ENCODE results near the gene RTL5. TPM values are rescaled to one million over a fixed set of nuclear protein-coding genes. Genes with fewer than 3 reads are reported as not detected.

RTL5 gene
- total RNA-seq, 1 experiment from 2014 or later, result 0.20 TPM

DNA sequence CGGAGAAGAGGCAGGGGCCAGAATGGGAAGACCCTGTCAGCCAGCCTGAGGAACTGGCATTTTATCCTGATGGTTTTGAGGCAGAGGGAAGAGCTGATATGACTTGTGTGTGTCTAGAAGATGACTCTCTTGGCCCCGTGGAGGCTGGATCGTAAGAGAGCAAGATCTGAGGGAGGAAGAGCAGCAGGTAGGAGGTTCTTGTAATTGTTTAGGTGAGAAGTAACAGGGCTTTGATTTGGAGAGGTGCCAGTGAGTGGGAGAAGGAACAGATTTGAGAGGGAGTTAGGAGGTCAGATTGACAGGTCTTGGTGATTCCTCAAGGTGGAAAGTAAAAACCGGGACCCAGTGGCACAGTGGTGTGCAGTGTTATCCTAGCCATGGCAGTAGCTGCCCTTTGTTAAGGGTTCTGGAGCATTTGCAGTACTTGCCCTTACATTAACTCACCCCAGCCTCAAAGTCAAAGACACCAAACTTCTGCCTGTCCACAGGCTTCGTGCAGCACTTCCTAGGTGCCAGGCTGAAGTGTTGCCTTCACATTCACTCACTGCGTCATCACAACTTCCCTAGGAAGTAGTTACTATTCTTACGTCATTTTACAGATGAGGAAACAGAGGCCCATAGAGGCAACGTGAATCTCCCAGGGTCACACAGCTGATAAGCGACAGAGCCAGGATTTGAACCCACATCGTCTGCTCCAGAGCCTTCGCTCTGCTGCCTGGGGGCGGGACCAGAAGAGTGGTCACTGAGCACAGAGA lies 23.7 kb downstream of the RTL5 start:
- Histone ChIP-seq H3K4me1 (no peaks in the 10 kb centered on the region), H3K9me3 (replicated peaks) (no peaks in the 10 kb centered on the region), H3K27me3 (no peaks in the 10 kb centered on the region), H3K4me3 (no peak overlapping the region), H3K36me3 (no peaks in the 10 kb centered on the region), H3K27ac (no peak overlapping the region)
- no peak for DNase-seq

DNA sequence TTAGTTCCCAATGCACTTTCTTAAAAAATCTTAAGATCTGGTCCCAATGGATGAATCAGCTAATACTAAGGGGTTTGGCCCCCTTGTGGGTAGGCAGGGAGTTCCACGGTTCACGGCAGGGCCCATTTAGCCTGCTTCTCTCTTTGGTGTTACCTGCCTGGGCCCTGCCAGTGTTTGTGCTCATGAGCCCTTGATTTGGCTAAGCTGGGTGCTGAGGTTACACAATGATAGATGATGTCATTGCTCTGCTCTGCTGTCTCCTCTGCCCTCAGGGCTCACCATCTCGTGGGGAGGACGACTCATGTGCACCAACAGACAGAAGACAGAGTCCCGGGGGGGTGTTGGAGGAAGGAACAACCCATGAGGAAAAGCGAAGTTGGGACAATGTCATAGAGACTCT lies 24.4 kb downstream of the RTL5 start:
- no peaks in the 10 kb centered on the region for H3K4me1 ChIP-seq
- no peaks in the 10 kb centered on the region for H3K36me3 ChIP-seq
- no peaks in the 10 kb centered on the region for H3K9me3 ChIP-seq (replicated peaks)
- no peaks in the 10 kb centered on the region for H3K27me3 ChIP-seq
- no peak overlapping the region for H3K27ac ChIP-seq
- DNase-seq, result peak in 1 of 2 experiments; percentile 24
- no peak overlapping the region for H3K4me3 ChIP-seq

DNA sequence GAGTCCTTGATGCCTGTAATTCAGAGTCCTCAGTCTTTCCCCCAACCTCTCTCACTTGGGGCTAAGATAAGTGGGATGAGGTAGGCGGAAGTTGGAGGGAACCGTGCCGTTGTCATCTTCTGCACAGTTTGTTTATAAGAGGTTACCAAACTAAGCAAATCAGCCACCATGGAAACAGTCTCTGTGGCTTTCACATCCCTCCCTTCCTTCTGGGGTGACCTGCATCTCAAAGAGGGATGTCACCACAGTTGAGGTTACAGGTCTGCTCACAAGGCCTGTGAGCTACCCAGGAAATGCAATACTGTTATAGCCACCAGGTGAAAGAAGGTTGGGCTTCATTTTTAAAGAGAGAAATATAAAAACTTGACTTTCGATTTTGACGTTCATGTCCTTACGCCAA lies 26.3 kb downstream of the RTL5 start:
- no peaks in the 10 kb centered on the region for H3K9me3 ChIP-seq (replicated peaks)
- H3K4me1 ChIP-seq, result no peaks in the 10 kb centered on the region
- no peak overlapping the region for H3K4me3 ChIP-seq
- H3K36me3 ChIP-seq, result no peaks in the 10 kb centered on the region
- DNase-seq, result no peak
- no peaks in the 10 kb centered on the region for H3K27me3 ChIP-seq
- no peak overlapping the region for H3K27ac ChIP-seq

DNA sequence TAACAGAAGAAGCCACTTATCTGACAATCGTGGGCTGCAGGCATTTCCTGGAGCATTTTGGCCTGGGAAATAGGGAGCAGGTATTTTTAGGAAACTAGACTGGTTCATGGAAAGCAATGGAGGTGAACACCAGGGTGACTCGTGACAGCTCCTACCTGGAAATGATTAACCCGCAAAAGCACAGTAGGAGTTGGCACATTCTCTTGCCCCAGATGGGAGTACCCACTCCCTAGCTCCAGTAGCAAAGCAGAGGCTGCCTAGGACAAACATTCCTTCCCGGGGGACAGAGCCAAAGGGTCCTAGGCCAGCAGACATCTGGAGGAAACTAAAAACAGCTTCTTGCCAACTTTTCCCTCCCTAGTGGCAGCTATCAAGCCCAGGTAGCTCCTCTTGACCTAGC lies 29.0 kb downstream of the RTL5 start:
- DNase-seq, result no peak

DNA sequence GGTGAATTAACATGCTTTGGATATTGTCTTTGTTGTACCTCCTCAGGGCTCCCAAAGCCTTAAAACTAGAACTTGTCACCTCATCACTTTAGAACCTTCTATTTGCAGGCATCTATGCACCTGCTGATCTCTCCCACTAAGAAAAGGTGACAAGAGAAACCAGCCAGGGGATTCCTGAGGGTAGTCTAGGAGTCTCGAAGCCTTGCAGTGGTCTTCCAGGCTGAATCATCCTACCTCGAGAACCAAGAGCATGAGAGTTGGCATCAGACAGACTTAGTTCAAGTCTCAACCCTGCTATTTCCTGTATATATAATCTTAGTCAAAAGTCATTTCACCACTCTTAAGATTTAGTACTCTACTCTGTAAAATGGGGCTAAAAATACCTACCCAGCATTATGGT lies 29.6 kb downstream of the RTL5 start:
- Histone ChIP-seq H3K4me3 (no peak overlapping the region), H3K36me3 (no peaks in the 10 kb centered on the region), H3K27ac (no peak overlapping the region), H3K27me3 (no peaks in the 10 kb centered on the region), H3K4me1 (no peaks in the 10 kb centered on the region), H3K9me3 (replicated peaks) (no peaks in the 10 kb centered on the region)
- DNase-seq, result no peak

More for the DNA sequence above, 29.0 kb downstream of the RTL5 start:
- no peak overlapping the region for H3K27ac ChIP-seq
- no peaks in the 10 kb centered on the region for H3K4me1 ChIP-seq
- no peaks in the 10 kb centered on the region for H3K36me3 ChIP-seq
- H3K4me3 ChIP-seq, result no peak overlapping the region
- H3K27me3 ChIP-seq, result no peaks in the 10 kb centered on the region
- no peaks in the 10 kb centered on the region for H3K9me3 ChIP-seq (replicated peaks)

DNA sequence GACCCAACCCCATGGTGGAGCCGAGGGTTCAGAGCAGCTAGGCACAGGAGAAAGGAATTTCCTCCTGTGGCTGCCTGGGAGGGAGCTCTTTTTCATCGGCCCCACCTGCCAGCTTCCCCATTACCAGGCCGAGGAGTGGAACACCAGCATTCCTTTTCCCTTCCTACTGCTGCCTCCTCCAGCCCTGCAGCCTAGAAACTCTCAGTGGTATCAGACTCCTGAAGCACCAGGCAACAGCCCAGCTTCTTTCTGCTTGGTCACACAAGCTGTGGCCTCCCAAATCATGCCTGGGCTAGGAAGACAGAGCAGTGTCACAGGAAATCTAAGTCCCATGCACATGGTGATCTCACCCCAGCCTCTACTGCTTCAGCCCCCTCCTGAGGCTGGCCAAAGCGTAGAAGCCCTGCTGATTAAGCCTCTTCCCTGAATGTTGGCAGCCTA lies 30.1 kb downstream of the RTL5 start:
- no peak overlapping the region for H3K4me3 ChIP-seq
- no peaks in the 10 kb centered on the region for H3K4me1 ChIP-seq
- H3K36me3 ChIP-seq, result no peaks in the 10 kb centered on the region
- no peak for DNase-seq
- H3K9me3 ChIP-seq (replicated peaks), result no peaks in the 10 kb centered on the region
- no peak overlapping the region for H3K27ac ChIP-seq
- H3K27me3 ChIP-seq, result no peaks in the 10 kb centered on the region

DNA sequence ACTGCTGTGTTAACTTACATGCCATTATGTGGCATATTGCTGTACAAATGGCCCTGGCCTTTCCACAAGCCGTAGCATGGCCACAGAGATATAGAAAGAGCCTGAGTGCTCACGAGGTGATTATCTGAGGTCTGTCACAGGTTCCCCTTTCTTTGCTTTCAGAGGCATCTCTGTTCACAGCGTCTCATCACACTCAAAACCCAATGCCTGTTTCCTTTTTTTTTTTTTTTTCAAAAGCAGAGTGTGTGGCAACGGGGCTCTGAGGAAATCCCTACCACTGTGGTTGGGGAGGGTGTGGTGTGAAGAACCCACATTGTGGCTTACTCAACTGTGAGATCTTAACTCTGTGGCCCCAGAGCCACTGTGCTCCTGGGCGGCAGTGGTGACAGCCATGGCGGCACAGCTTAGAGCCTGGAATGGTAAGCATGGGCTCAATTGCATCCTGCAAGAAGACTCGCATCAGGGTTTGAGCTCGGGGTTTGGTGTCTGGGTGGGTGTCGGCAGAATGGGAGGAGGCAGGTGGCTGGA lies 30.8 kb downstream of the RTL5 start:
- Histone ChIP-seq H3K4me3 (no peak overlapping the region), H3K4me1 (no peaks in the 10 kb centered on the region), H3K27me3 (no peaks in the 10 kb centered on the region), H3K27ac (no peak overlapping the region), H3K9me3 (replicated peaks) (no peaks in the 10 kb centered on the region), H3K36me3 (no peaks in the 10 kb centered on the region)
- DNase-seq, result no peak

DNA sequence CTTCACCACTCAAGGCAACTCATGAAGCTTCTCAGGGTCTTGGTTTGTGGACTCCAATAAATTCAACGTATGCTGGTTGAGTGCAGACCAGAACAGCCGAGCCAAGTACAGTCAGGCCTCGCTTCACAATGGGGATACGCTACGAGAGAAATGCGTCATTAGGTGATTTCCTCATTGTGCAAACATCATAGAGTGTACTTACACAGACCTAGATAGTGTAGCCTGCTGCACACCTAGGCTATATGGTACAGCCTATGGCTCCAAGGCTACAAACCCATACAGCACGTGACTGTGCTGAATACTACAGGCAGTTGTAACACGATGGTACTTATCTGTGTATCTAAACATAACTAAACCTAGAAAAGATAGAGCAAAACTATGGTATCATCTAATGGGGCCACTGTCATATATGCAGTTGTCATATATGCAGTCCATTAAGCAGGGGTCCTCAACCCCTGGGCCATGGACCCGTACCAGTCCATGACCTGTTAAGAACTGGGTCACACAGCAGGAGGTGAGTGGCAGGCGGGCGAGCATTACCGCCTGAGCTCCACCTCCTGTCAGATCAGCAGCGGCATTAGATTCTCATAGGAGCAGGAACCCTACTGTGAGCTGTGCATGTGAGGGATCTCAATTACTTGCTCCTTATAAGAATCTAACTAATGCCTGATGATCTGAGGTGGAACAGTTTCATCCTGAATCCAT lies 31.5 kb downstream of the RTL5 start:
- Histone ChIP-seq H3K4me1 (no peaks in the 10 kb centered on the region), H3K36me3 (no peaks in the 10 kb centered on the region), H3K27ac (no peak overlapping the region), H3K4me3 (no peak overlapping the region), H3K9me3 (replicated peaks) (no peaks in the 10 kb centered on the region), H3K27me3 (no peaks in the 10 kb centered on the region)
- no peak for DNase-seq

DNA sequence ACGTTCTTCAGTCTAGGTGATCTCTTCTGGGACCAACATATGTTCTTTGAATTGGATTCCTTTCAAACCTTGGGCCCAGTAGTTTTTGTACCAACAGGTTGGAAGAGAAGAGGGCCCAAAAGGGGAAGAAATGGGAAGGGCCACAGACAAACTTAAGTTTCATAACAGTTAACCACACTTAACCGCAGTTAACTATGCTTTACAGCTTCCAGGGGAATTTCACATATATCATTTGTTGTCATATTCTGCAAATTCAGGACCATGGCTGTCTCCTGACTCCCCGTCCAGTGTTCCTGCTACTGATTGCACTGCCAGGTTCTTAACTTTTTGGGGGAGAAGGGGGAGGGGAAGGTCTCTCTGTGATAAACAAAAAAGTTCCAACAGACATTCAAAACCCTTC lies 34.6 kb downstream of the RTL5 start:
- Histone ChIP-seq H3K36me3 (no peaks in the 10 kb centered on the region), H3K4me3 (no peak overlapping the region), H3K27ac (no peak overlapping the region), H3K4me1 (no peaks in the 10 kb centered on the region), H3K9me3 (replicated peaks) (no peaks in the 10 kb centered on the region), H3K27me3 (no peaks in the 10 kb centered on the region)
- no peak for DNase-seq

DNA sequence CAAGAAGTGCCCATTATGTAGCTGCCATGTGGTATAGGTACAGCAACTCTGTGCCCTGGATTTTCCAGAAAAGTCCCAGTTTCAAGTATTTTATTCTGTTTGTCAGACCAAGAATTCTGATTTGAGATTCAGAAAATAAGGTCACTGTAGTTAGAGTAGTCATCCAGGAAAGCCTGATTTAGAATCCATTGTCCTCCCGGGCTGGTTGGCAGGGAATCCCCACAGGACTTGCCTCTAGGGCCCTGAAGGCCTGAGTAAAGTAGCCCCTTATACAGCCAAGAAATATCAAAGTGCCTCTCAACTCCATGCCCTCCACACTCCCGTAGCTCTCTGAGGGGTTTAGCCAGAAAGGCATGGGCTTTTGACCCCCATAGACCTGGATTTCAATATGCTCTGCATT lies 36.3 kb downstream of the RTL5 start:
- H3K27me3 ChIP-seq, result no peaks in the 10 kb centered on the region
- no peak overlapping the region for H3K4me3 ChIP-seq
- no peak for DNase-seq
- no peaks in the 10 kb centered on the region for H3K9me3 ChIP-seq (replicated peaks)
- H3K36me3 ChIP-seq, result no peaks in the 10 kb centered on the region
- no peaks in the 10 kb centered on the region for H3K4me1 ChIP-seq
- no peak overlapping the region for H3K27ac ChIP-seq

DNA sequence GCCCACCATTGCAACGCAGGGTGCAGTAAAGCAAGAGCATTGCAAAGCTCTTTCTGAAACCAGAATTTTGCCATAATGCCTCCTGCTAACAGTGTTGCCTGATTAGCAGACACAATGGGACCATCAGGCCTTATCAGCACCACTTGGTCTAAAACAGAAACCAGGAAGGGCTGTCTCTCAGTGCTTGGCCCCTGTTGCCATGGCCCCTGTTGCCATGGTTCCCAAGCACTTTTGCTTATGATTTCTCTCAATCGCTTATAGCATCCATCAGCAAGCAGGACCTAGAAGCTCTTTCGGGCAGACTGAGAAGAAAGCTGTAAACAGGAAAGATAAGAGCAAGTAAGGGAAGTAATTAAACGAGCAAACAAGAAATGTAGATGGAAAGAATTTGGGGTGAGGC lies 36.8 kb downstream of the RTL5 start:
- Histone ChIP-seq H3K4me1 (no peaks in the 10 kb centered on the region), H3K9me3 (replicated peaks) (no peaks in the 10 kb centered on the region), H3K4me3 (no peak overlapping the region), H3K36me3 (no peaks in the 10 kb centered on the region), H3K27ac (no peak overlapping the region), H3K27me3 (no peaks in the 10 kb centered on the region)
- DNase-seq, result no peak

DNA sequence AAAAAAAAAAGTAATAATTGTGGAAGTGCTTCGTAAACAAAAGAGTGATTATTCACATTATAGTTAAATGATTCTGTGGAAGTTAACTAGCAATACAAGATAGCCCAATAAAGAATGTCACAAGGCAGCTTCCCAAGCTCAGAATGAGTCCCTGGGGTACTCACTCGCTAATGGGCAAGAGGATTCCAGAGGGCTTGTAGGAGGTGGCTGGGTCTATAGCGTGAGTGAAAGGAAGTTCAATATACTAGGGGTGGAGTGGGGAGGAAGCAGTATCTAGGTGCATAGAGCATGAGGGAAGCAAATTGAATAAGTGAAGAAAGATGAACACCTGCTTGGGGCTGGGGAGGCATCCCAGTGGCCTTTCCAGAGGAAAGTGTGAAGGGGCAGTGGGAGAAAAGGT lies 42.5 kb downstream of the RTL5 start:
- Histone ChIP-seq H3K36me3 (no peaks in the 10 kb centered on the region), H3K27ac (no peak overlapping the region), H3K4me3 (no peak overlapping the region), H3K27me3 (no peaks in the 10 kb centered on the region), H3K4me1 (no peaks in the 10 kb centered on the region), H3K9me3 (replicated peaks) (no peaks in the 10 kb centered on the region)
- no peak for DNase-seq

DNA sequence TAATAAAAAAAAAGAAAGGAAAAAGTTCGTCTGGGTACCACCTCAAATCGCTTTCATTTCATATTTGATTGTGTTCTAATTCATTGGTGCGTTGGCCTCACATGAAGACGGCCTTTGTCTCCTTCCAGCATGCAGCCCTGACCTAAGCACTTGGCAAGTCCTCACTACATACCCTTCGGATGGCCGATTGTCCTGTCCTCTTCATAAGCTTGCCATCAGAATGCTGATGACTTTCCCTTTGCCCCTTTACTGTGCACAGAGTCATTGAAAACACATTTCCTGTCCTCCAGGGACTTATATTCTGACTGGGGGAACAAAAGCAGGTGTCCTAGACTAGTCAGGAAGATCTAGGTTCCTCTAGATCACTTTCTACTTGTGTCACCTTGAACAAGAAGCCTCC lies 43.0 kb downstream of the RTL5 start:
- no peak for DNase-seq
- H3K27ac ChIP-seq, result no peak overlapping the region
- no peaks in the 10 kb centered on the region for H3K4me1 ChIP-seq
- H3K27me3 ChIP-seq, result no peaks in the 10 kb centered on the region
- H3K36me3 ChIP-seq, result no peaks in the 10 kb centered on the region
- no peak overlapping the region for H3K4me3 ChIP-seq
- H3K9me3 ChIP-seq (replicated peaks), result no peaks in the 10 kb centered on the region

DNA sequence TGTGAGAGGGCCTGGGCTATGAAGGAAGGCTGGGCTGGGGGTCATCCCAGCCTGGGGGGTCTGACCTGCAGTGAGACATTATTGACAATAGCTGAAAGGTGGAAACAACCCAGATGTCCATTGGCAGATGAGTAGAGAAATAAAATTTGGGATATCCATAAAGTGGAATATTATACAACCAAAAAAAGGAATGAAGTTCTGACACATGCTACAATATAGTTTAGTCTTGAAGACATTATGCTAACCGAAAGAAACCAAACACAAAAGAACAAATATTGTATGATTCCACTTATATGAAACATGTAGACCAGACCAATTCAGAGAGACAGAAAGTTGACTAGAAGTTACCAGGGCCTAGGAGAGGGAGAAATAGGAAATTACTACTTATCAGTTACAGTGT lies 44.7 kb downstream of the RTL5 start:
- Histone ChIP-seq H3K9me3 (replicated peaks) (no peaks in the 10 kb centered on the region), H3K27me3 (no peaks in the 10 kb centered on the region), H3K27ac (no peak overlapping the region), H3K4me1 (no peaks in the 10 kb centered on the region), H3K4me3 (no peak overlapping the region), H3K36me3 (no peaks in the 10 kb centered on the region)
- DNase-seq, result no peak

DNA sequence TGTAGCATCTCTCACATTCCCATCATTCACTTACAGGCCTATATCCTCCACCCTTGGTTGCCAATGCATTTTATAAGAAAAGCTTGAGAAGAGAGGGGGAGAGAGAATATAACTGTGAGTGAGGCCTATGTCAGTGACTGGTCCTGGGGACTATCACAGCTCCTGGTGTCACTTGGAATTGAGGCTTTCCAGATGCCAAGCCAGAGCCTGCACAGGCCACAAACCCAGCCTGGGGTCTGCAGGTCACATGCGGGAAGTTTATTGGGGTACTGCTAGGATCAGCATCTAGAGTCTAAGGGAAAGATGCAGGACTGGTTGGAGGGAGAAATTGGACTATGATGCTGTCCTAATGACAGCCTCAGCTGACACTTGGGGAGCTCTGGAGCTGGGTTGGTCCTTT lies 47.6 kb downstream of the RTL5 start:
- Histone ChIP-seq H3K36me3 (no peaks in the 10 kb centered on the region), H3K27me3 (no peaks in the 10 kb centered on the region), H3K9me3 (replicated peaks) (no peaks in the 10 kb centered on the region), H3K27ac (no peak overlapping the region), H3K4me1 (no peaks in the 10 kb centered on the region), H3K4me3 (no peak overlapping the region)
- no peak for DNase-seq

DNA sequence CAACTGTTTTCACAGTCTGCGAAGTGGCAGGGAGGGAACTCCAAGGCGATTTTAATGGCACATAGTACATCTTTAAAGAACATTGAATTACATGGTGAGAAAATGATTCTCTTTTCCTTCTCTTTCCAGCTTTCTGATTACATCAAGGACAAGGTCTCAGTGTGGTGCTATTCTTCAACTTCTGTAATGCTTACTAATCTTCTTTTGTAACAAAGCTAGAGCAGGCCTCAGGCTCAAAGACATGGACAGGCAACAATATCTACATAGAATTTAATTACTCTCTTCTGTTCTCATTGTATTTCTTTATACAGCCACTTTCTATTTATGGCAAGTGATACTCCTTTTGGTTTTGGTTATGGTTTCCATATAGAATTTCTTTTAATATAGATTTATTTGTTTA lies 48.4 kb downstream of the RTL5 start:
- H3K9me3 ChIP-seq (replicated peaks), result no peaks in the 10 kb centered on the region
- H3K27me3 ChIP-seq, result no peaks in the 10 kb centered on the region
- no peaks in the 10 kb centered on the region for H3K4me1 ChIP-seq
- no peak for DNase-seq
- H3K36me3 ChIP-seq, result no peaks in the 10 kb centered on the region
- no peak overlapping the region for H3K4me3 ChIP-seq
- H3K27ac ChIP-seq, result no peak overlapping the region

Data from SJCRH30 (cell line).